HL-60 (cell line): ENCODE data around the gene RPL36A.

Source experiments
- POLR2AphosphoS5 ChIP-seq: IDR thresholded peaks from 2 replicates; pipeline ENCODE4 v1.6.1; 2012; ENCODE audit warnings: low read depth
- TF ChIP-seq, protein P1 (sequence below): IDR thresholded peaks from one replicate; pipeline ENCODE4 v1.5.1; 2011; ENCODE audit warnings: low read length, control low read depth, inconsistent platforms; ENCODE audit not compliant: insufficient read depth
- TF ChIP-seq, protein P2 (sequence below): IDR thresholded peaks from 2 replicates; pipeline ENCODE4 v1.6.1; 2012; ENCODE audit warnings: low read depth; ENCODE audit not compliant: insufficient replicate concordance

DNA sequence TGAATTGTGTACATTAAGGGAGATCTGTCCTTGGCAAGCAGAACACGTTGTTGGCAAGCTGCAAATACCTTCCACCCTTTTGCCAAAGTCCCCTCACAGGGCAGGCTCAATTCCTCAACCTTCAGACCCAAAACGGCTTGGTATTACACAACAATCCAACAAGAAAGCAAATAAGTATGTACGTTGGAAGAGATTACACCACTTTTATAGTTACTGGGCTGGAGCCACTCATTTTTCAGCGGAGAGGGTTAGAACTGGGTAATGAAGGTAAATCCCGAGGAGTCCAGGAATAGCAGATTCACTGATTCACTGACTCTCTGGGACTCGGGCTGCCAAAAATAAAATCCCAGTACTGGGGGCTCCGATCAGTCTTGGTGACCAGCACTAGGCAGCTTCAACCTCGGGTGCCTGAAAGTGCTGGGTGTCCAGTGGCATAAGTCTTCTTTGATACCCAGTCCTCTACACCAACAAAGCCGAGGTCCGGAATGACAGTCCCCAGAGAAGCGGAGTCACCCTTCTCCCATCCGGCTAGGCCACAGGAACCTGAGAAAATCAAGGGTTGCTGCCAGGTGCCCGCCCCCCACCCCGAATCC is 42.9 kb upstream of the RPL36A start:
- TF ChIP-seq, protein P1, sequence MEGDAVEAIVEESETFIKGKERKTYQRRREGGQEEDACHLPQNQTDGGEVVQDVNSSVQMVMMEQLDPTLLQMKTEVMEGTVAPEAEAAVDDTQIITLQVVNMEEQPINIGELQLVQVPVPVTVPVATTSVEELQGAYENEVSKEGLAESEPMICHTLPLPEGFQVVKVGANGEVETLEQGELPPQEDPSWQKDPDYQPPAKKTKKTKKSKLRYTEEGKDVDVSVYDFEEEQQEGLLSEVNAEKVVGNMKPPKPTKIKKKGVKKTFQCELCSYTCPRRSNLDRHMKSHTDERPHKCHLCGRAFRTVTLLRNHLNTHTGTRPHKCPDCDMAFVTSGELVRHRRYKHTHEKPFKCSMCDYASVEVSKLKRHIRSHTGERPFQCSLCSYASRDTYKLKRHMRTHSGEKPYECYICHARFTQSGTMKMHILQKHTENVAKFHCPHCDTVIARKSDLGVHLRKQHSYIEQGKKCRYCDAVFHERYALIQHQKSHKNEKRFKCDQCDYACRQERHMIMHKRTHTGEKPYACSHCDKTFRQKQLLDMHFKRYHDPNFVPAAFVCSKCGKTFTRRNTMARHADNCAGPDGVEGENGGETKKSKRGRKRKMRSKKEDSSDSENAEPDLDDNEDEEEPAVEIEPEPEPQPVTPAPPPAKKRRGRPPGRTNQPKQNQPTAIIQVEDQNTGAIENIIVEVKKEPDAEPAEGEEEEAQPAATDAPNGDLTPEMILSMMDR, result no peak
- no peak for TF ChIP-seq POLR2AphosphoS5
- TF ChIP-seq, protein P2, sequence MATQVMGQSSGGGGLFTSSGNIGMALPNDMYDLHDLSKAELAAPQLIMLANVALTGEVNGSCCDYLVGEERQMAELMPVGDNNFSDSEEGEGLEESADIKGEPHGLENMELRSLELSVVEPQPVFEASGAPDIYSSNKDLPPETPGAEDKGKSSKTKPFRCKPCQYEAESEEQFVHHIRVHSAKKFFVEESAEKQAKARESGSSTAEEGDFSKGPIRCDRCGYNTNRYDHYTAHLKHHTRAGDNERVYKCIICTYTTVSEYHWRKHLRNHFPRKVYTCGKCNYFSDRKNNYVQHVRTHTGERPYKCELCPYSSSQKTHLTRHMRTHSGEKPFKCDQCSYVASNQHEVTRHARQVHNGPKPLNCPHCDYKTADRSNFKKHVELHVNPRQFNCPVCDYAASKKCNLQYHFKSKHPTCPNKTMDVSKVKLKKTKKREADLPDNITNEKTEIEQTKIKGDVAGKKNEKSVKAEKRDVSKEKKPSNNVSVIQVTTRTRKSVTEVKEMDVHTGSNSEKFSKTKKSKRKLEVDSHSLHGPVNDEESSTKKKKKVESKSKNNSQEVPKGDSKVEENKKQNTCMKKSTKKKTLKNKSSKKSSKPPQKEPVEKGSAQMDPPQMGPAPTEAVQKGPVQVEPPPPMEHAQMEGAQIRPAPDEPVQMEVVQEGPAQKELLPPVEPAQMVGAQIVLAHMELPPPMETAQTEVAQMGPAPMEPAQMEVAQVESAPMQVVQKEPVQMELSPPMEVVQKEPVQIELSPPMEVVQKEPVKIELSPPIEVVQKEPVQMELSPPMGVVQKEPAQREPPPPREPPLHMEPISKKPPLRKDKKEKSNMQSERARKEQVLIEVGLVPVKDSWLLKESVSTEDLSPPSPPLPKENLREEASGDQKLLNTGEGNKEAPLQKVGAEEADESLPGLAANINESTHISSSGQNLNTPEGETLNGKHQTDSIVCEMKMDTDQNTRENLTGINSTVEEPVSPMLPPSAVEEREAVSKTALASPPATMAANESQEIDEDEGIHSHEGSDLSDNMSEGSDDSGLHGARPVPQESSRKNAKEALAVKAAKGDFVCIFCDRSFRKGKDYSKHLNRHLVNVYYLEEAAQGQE, result no peak
